CD4-positive, alpha-beta memory T cell (primary cell): ENCODE data around the gene STX10. TPM values are rescaled to one million over a fixed set of nuclear protein-coding genes. Genes with fewer than 3 reads are reported as not detected.
A peak's percentile ranks its signal among the peaks of the same experiment; 100 is the strongest.

Experiments
- CTCF ChIA-PET: fragments of 350-600 bp; sonication (Branson Sonifier 250); formaldehyde crosslinking; loops from one replicate; lab custom pipeline; 2021; ENCODE audit warnings: inconsistent platforms; ENCODE audit not compliant: partially characterized antibody; lab: Charles Lee
- POLR2A ChIA-PET: fragments of 350-600 bp; sonication (Branson Sonifier 250); formaldehyde crosslinking; loops from one replicate; lab custom pipeline; 2021; ENCODE audit not compliant: partially characterized antibody; lab: Charles Lee
- DNase-seq, 5 donors: peaks; one replicate each; pipeline versions ENCODE4 v3.0.0 to v3.0.0-alpha.2; 2020 to 2022; ENCODE audit warnings: mixed read lengths in 1 of 5
- H3K27ac ChIP-seq: one replicate; pipeline ENCODE4 v1.7.0; 2013; ENCODE audit warnings: low read depth, low read length
- H3K27me3 ChIP-seq: 2 replicates; pipeline ENCODE4 v1.7.0; 2013; ENCODE audit warnings: mild to moderate bottlenecking, low read length, moderate library complexity; ENCODE audit not compliant: insufficient read depth
- H3K36me3 ChIP-seq: 2 replicates; pipeline ENCODE4 v1.7.0; 2013; ENCODE audit warnings: mild to moderate bottlenecking, low read length, moderate library complexity; ENCODE audit not compliant: insufficient read depth
- H3K4me1 ChIP-seq: 2 replicates; pipeline ENCODE4 v1.7.0; 2013; ENCODE audit warnings: mild to moderate bottlenecking, low read length, moderate library complexity; ENCODE audit not compliant: insufficient read depth
- H3K4me3 ChIP-seq, 2 donors: one replicate each; pipeline ENCODE4 v1.7.0; 2013; ENCODE audit warnings: low read length in 2 of 2, mild to moderate bottlenecking in 1 of 2
- H3K9me3 ChIP-seq, 2 donors: one replicate each; pipeline ENCODE4 v1.7.0; 2013; ENCODE audit warnings: low read length in 2 of 2, control low read depth in 1 of 2; ENCODE audit not compliant: control insufficient read depth in 1 of 2
- H3K27ac Mint-ChIP-seq, 7 donors: one replicate each; pipeline ENCODE4 v1.8.0; 2020 to 2021; ENCODE audit warnings: mixed read lengths in 7 of 7, mild to moderate bottlenecking in 6 of 7, inconsistent platforms in 3 of 7, moderate library complexity in 3 of 7
- H3K27me3 Mint-ChIP-seq, 2 donors: one replicate each; pipeline ENCODE4 v1.8.0; 2020 to 2021; ENCODE audit warnings: mixed read lengths in 2 of 2
- H3K36me3 Mint-ChIP-seq, 2 donors: one replicate each; pipeline ENCODE4 v1.8.0; 2020 to 2021; ENCODE audit warnings: mixed read lengths in 2 of 2, inconsistent platforms in 1 of 2, mild to moderate bottlenecking in 1 of 2
- H3K4me1 Mint-ChIP-seq, 4 donors: one replicate each; pipeline ENCODE4 v1.8.0; 2020 to 2021; ENCODE audit warnings: mixed read lengths in 4 of 4, mild to moderate bottlenecking in 1 of 4
- H3K4me3 Mint-ChIP-seq, 8 donors: one replicate each; pipeline ENCODE4 v1.8.0; 2020 to 2021; ENCODE audit warnings: mixed read lengths in 8 of 8, mild to moderate bottlenecking in 7 of 8, moderate library complexity in 6 of 8, inconsistent platforms in 3 of 8
- H3K9me3 Mint-ChIP-seq, 8 donors: one replicate each; pipeline ENCODE4 v1.8.0; 2020 to 2021; ENCODE audit warnings: mixed read lengths in 8 of 8, mild to moderate bottlenecking in 5 of 8, inconsistent platforms in 3 of 8, moderate library complexity in 1 of 8
- intact Hi-C: fragments of 100-400 bp; cut with micrococcal nuclease; formaldehyde crosslinking; loops from one replicate; pipeline ENCODE4 v1.15.1; 2023
- polyA plus RNA-seq, 2 donors: library from polyadenylated mRNA; unstranded; fragments of 300-500 nt; fragmentation: Illumina TruSeq; gene quantifications; one replicate each; pipeline ENCODE4 v1.2.3, GENCODE V29; 2021
- total RNA-seq, 2 experiments: library from RNA; stranded (reverse); gene quantifications; one replicate each; pipeline ENCODE4 v1.2.3, GENCODE V29; 2021

Gene STX10
- total and polyA plus RNA-seq, 4 experiments from 2014 or later, result 57.9 to 64.2 (median 63.9) TPM

DNA sequence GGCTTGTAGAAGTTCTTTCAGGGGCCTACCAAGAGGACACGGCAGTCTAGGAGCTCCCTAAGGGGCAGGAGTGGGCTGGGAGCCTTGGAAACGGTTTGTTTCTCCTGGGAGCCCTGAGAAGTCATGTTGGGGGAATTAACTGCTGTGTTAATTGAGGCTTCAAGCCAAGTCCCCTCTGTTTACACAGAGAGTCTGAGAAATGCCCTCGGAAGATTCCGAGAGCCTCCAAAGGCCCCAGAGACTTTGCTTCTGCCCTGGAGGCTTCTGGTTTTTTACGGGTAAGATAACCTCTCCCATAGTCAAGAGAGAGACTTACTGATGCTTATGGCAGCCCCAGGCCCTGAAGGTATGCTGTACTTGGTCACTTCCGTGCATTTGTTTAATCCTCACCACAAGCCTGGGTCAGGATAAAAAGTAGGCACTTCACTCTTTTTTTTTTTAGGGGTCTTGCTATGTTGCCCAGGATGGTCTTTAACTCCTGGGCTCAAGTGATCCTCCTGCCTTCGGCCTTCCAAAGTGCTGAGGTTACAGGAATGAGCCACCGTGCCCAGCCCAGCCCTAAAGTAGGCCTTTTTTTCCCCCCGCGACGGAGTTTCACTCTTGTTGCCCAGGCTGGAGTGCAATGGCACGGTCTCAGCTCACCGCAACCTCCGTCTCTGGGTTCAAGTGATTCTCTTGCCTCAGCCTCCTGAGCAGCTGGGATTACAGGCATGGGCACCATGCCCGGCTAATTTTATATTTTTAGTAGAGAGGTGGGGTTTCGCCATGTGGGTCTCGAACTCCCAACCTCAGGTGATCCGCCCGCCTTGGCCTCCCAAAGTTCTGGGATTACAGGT is 15.2 kb upstream of the STX10 start:
- peak overlapping the region in 7 of 8 donors; percentile 74 to 90 (median 77) for H3K4me3 Mint-ChIP-seq

DNA sequence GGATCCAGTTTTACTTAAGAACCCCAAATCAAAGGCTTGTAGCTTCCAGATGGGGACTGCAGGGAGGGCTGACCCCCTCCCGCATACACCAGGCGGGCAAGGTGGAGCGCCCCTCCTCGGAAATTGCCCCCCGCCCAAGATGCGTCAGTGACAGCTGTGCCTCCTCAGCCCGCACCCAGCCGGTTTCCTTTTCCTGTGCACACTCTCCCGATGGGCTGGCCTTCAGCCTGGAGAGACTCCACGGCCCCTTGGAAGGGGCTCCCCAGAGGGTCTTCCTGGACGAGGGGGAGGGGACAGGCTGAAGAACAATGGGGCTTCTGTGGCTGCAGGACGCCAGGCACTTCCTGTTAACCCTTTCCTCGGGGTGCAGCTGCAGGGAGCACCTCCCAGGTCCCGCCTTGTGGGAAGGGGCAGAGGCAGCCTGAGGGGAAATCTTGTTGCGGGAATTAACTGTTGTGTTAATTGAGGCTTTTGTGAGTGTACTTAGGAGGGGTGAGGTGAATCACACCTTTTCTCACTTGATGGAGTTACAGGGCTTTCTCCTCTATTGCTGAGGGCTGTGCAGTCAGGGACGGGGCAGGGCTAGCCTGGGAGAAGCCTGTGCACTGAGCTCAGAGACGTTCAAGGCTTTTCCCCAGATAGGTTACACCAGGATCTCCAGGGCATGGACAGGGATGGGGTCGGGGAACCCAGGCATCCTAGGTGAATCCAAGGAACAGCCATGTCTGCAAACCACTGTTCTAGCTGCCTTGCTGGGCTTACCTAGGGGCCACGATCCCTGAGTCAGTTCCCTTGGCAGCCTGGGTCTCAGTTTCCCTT is 14.4 kb upstream of the STX10 start:
- intact Hi-C loops, result no loop called here
- DNase-seq, result peak in 4 of 5 donors; percentile 28 to 74 (median 47)
- H3K27me3 ChIP-seq, result no peaks in the 10 kb centered on the region
- H3K36me3 ChIP-seq, result no peaks in the 10 kb centered on the region
- H3K27ac ChIP-seq, result peak overlapping the region; percentile 82
- no peaks in the 10 kb centered on the region for H3K9me3 Mint-ChIP-seq
- peak overlapping the region; percentile 92 to 99 (median 96) for H3K27ac Mint-ChIP-seq
- H3K4me3 Mint-ChIP-seq, result peak overlapping the region; percentile 56 to 90 (median 77)
- H3K4me1 ChIP-seq, result peaks cover 99% of the 10 kb centered on the region
- ChIA-PET CTCF (interaction anchor here (1.0 to 6.5 kb wide), 6 partner anchors 9 to 60 kb away, joined by 4 to 51 read pairs (median 11); partner anchors contain the start of genes IER2 and STX10), POLR2A (interaction anchor here (0.7 to 11.9 kb wide), 15 partner anchors 8 to 867 kb away, joined by 3 to 415 read pairs (median 11); partner anchors contain the start of genes IER2, IL27RA, NACC1 and STX10)
- peaks cover 0 to 2% of the 10 kb centered on the region in 2 donors for H3K36me3 Mint-ChIP-seq
- H3K9me3 ChIP-seq, result no peaks in the 10 kb centered on the region
- no peaks in the 10 kb centered on the region for H3K27me3 Mint-ChIP-seq
- peak overlapping the region; percentile 6 to 52 for H3K4me3 ChIP-seq
- H3K4me1 Mint-ChIP-seq, result peaks cover 48 to 89% (median 65%) of the 10 kb centered on the region in 4 donors

More for the DNA sequence above, 15.2 kb upstream of the STX10 start:
- Histone ChIP-seq H3K36me3 (no peaks in the 10 kb centered on the region), H3K4me1 (peaks cover 99% of the 10 kb centered on the region), H3K9me3 (no peaks in the 10 kb centered on the region), H3K27ac (peak overlapping the region; percentile 82), H3K4me3 (peak overlapping the region in 1 of 2 donors; percentile 6), H3K27me3 (no peaks in the 10 kb centered on the region)
- intact Hi-C loops, result no loop called here
- H3K36me3 Mint-ChIP-seq, result peaks cover 0 to 2% of the 10 kb centered on the region in 2 donors
- ChIA-PET POLR2A (interaction anchor here (1.0 to 11.9 kb wide), 10 partner anchors 8 to 60 kb away, joined by 3 to 415 read pairs (median 22); partner anchors contain the start of genes IER2, NACC1, STX10 and TRMT1), CTCF (interaction anchor here (1.5 to 6.5 kb wide), 5 partner anchors 10 to 61 kb away, joined by 4 to 51 read pairs (median 16); partner anchors contain the start of genes IER2 and STX10)
- DNase-seq, result no peak
- no peaks in the 10 kb centered on the region for H3K27me3 Mint-ChIP-seq
- H3K9me3 Mint-ChIP-seq, result no peaks in the 10 kb centered on the region
- peak overlapping the region; percentile 92 to 99 (median 96) for H3K27ac Mint-ChIP-seq
- peaks cover 52 to 92% (median 68%) of the 10 kb centered on the region in 4 donors for H3K4me1 Mint-ChIP-seq

DNA sequence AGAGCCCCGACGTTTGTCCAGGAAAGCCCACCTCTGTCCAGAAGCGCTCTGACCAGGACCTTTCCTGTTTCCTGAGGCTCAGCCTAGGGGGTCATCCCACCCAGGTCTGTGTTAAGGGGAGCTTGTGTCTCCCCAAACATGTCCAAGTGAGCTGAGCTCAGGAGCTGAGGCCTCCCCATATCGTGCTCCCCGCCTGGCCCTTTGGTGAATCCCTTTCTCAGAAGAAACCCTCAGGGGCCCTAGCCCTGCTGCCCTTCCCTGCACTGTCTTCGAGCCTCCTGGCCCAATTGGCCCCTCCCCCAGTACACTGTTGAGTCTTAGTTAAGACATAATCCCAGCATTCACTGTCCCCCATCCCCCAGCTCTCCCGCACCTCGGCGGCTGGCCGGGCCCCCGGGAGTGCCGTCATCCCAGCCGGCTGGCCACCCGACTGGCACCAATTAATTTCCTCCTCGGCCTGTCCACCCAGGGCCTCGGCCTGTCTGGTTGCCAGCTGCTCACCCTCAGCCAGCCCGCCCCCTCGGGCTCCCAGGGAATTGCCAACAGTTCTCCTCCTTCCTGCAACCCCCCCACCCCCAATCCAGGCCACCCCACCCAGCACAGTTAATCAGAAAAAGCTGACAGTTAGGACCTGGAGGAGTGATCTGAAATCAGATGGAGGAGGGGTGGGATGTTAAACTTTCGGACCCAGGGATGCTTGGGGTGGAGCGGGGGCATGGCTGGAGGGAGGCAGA is 13.6 kb upstream of the STX10 start:
- Histone ChIP-seq H3K4me3 (peak overlapping the region; percentile 6 to 58), H3K27me3 (no peaks in the 10 kb centered on the region), H3K4me1 (peaks cover 97% of the 10 kb centered on the region), H3K27ac (peak overlapping the region; percentile 82), H3K9me3 (no peaks in the 10 kb centered on the region), H3K36me3 (no peaks in the 10 kb centered on the region)
- ChIA-PET CTCF (interaction anchor here (1.0 to 6.5 kb wide), 6 partner anchors 8 to 59 kb away, joined by 4 to 51 read pairs (median 10); partner anchors contain the start of genes IER2 and STX10), POLR2A (interaction anchor here (0.5 to 11.9 kb wide), 15 partner anchors 7 to 868 kb away, joined by 3 to 415 read pairs (median 11); partner anchors contain the start of genes IER2, IL27RA, NACC1 and STX10)
- H3K36me3 Mint-ChIP-seq, result peaks cover 0 to 2% of the 10 kb centered on the region in 2 donors
- no peaks in the 10 kb centered on the region for H3K9me3 Mint-ChIP-seq
- peak overlapping the region; percentile 94 to 99 (median 97) for H3K27ac Mint-ChIP-seq
- intact Hi-C loops, result no loop called here
- DNase-seq, result peak in 4 of 5 donors; percentile 33 to 61 (median 36)
- no peaks in the 10 kb centered on the region for H3K27me3 Mint-ChIP-seq
- H3K4me3 Mint-ChIP-seq, result peak overlapping the region; percentile 77 to 90 (median 84)
- H3K4me1 Mint-ChIP-seq, result peaks cover 40 to 85% (median 60%) of the 10 kb centered on the region in 4 donors

DNA sequence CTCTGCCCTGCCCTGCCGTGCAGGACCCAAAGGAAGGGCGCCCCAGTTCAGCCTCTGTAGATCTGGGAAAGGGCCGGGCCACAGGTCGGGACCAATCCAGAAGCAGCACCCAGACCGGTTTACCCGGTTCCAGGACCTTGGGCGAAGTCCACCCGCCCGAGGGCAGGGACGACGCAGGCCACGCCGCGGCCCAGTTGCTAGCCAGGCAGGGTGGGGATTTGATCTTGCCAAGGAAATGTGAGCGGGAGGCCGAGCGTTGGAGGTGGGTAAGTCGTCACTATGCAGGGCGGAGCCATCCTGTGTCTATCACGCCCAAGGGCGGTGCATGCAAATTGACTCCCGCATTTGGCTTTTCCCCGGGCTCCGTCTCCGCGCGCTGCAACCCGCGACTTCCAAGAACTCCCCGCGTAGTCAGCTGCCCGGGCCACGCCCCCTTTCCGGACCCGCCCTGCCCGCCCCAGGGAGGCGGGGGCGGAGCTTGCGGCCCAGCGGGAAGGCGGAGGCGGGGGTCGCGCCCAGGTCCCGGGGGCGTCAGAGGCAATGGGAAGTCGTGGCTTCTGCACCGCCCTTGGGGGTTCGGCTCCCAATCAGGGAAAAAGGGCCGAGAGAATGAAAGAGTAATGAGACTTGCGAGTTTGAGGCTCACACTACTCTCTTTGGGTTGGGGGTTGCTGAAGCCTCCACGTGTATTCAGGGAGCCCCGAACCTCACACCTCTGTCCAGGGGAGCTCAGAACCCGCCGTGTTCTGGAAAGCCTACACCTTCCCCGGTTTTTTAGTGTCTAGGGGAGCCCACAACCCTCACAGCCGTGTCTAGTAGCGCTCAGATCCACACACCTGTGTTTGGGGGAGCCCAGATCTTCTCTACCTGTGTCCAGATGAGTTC is 12.8 kb upstream of the STX10 start:
- peaks cover 45 to 85% (median 64%) of the 10 kb centered on the region in 4 donors for H3K4me1 Mint-ChIP-seq
- Histone ChIP-seq H3K4me3 (peak overlapping the region; percentile 58 to 91), H3K9me3 (no peaks in the 10 kb centered on the region), H3K36me3 (no peaks in the 10 kb centered on the region), H3K27me3 (no peaks in the 10 kb centered on the region), H3K4me1 (peaks cover 96% of the 10 kb centered on the region), H3K27ac (peak overlapping the region; percentile 82)
- H3K36me3 Mint-ChIP-seq, result peaks cover 0 to 2% of the 10 kb centered on the region in 2 donors
- no peaks in the 10 kb centered on the region for H3K27me3 Mint-ChIP-seq
- CTCF ChIA-PET, result interaction anchor here (0.6 to 6.5 kb wide), 6 partner anchors 8 to 58 kb away, joined by 3 to 51 read pairs (median 12); partner anchors contain the start of genes IER2 and STX10
- intact Hi-C loops, result no loop called here
- no peaks in the 10 kb centered on the region for H3K9me3 Mint-ChIP-seq
- POLR2A ChIA-PET, result interaction anchor here (0.5 to 11.9 kb wide), 12 partner anchors 6 to 67 kb away, joined by 3 to 415 read pairs (median 15); partner anchors contain the start of genes IER2, NACC1, STX10 and TRMT1
- peak overlapping the region; percentile 94 to 99 (median 97) for H3K27ac Mint-ChIP-seq
- peak overlapping the region; percentile 83 to 91 (median 88) for H3K4me3 Mint-ChIP-seq
- DNase-seq, result peak; percentile 69 to 89 (median 72)

DNA sequence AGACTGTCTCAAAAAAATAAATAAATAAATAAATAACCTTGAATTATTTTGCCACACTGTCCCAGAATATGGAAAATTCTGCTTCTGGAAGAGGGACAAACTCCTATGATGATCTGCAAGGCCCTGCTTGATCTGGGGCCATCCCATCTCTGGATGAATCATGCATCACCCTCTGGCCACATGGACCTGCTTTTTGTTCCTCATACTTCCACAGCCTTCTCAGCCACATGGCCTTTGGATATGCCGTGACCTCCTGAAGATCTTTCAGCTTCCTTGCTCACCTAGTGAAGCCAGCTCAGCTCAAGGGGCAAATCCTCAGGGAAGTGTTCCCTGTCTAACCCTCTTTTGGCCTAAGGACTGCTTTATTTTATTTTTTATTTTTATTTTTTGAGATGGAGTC is 10.4 kb upstream of the STX10 start:
- ChIA-PET CTCF (interaction anchor here (1.3 to 2.3 kb wide), 3 partner anchors 11 to 55 kb away, joined by 4 to 8 read pairs (median 6); partner anchors contain the start of genes IER2 and STX10), POLR2A (interaction anchor here (1.6 to 11.9 kb wide), 3 partner anchors 9 to 56 kb away, joined by 7 to 415 read pairs (median 15); partner anchors contain the start of genes IER2 and STX10)
- Mint-ChIP-seq H3K27me3 (no peaks in the 10 kb centered on the region), H3K27ac (peak overlapping the region in 6 of 7 donors; percentile 22 to 99 (median 76)), H3K36me3 (peaks cover 0 to 2% of the 10 kb centered on the region in 2 donors), H3K4me3 (peak overlapping the region in 6 of 8 donors; percentile 31 to 71 (median 56)), H3K4me1 (peaks cover 48 to 80% (median 67%) of the 10 kb centered on the region in 4 donors), H3K9me3 (no peaks in the 10 kb centered on the region)
- Histone ChIP-seq H3K4me3 (no peak overlapping the region), H3K9me3 (no peaks in the 10 kb centered on the region), H3K27me3 (no peaks in the 10 kb centered on the region), H3K27ac (no peak overlapping the region), H3K4me1 (peaks cover 97% of the 10 kb centered on the region), H3K36me3 (no peaks in the 10 kb centered on the region)
- no peak for DNase-seq
- intact Hi-C loops, result no loop called here
